SK-N-SH (cell line): ENCODE results near the gene ZSWIM3. TPM values are rescaled to one million over a fixed set of nuclear protein-coding genes. Genes with fewer than 3 reads are reported as not detected.
A peak's percentile ranks its signal among the peaks of the same experiment; 100 is the strongest.

Experiments used
- CTCF ChIA-PET: fragments of 300-600, 350-600 bp; formaldehyde crosslinking; extraction: SDS; loops from one replicate; lab custom pipeline; 2021; lab: Yijun Ruan, JAX
- POLR2A ChIA-PET: fragments of 350-600 bp; sonication (Branson Sonifier 250); formaldehyde crosslinking; extraction: SDS; loops from one replicate; lab custom pipeline; 2020; ENCODE audit warnings: antibody characterized with exemption, inconsistent platforms; lab: Yijun Ruan, JAX
- DNase-seq: peaks from one replicate; pipeline ENCODE4 v3.0.0; 2012
- H2AFZ ChIP-seq: fragments of 200-600 bp; sonication (generic); 2 replicates; pipeline ENCODE4 v1.8.1; 2016; ENCODE audit warnings: antibody characterized with exemption, mild to moderate bottlenecking, low read depth
- H3F3A ChIP-seq: fragments of 200-600 bp; sonication (generic); replicated peaks from 2 replicates; pipeline ENCODE3; 2016; ENCODE audit warnings: antibody characterized with exemption, mild to moderate bottlenecking; ENCODE audit not compliant: insufficient read depth
- H3K27ac ChIP-seq, 2 experiments: fragments of 200-500 bp in 1 of 2; fragments of 200-600 bp in 1 of 2; sonication (Bioruptor generic) in 1 of 2; sonication (generic), shearing (Covaris generic) in 1 of 2; 2 replicates each; pipeline versions ENCODE4 v1.5.1 to v1.6.1; 2014 to 2016; ENCODE audit warnings: low read depth in 2 of 2, inconsistent platforms in 1 of 2, low read length in 1 of 2, mild to moderate bottlenecking in 1 of 2, mixed read lengths in 1 of 2
- H3K27me3 ChIP-seq: fragments of 200-600 bp; sonication (generic), shearing (Covaris generic); 2 replicates; pipeline ENCODE4 v1.6.1; 2016; ENCODE audit warnings: mixed run types; ENCODE audit not compliant: insufficient read depth
- H3K36me3 ChIP-seq, 2 experiments: fragments of 200-500 bp in 1 of 2; fragments of 200-600 bp in 1 of 2; sonication (Bioruptor generic) in 1 of 2; sonication (generic) in 1 of 2; replicated peaks in 1 of 2; 2 replicates each; pipeline versions ENCODE3 to v1.5.1; 2014 to 2016; ENCODE audit warnings: low read length in 1 of 2, mild to moderate bottlenecking in 1 of 2; ENCODE audit not compliant: insufficient read depth in 2 of 2, control insufficient read depth in 1 of 2
- H3K4me1 ChIP-seq, 2 experiments: fragments of 200-500 bp in 1 of 2; fragments of 200-600 bp in 1 of 2; sonication (Bioruptor generic) in 1 of 2; sonication (generic), shearing (Covaris generic) in 1 of 2; 2 replicates each; pipeline versions ENCODE4 v1.5.1 to v1.6.1; 2014 to 2016; ENCODE audit warnings: low read depth in 1 of 2, low read length in 1 of 2, mixed run types in 1 of 2; ENCODE audit not compliant: insufficient read depth in 2 of 2, control insufficient read depth in 1 of 2
- H3K4me2 ChIP-seq: fragments of 200-600 bp; sonication (generic), shearing (Covaris generic); 2 replicates; pipeline ENCODE4 v1.6.1; 2017; ENCODE audit warnings: mixed run types
- H3K4me3 ChIP-seq, 2 experiments: fragments of 200-500 bp in 1 of 2; fragments of 200-600 bp in 1 of 2; sonication (Bioruptor generic) in 1 of 2; sonication (generic), shearing (Covaris generic) in 1 of 2; 2 replicates each; pipeline versions ENCODE4 v1.5.1 to v1.8.1; 2014 to 2016; ENCODE audit warnings: low read depth in 2 of 2, inconsistent platforms in 1 of 2, low read length in 1 of 2, mild to moderate bottlenecking in 1 of 2, mixed read lengths in 1 of 2, moderate library complexity in 1 of 2
- H3K79me2 ChIP-seq: fragments of 200-600 bp; sonication (generic); 2 replicates; pipeline ENCODE4 v1.8.1; 2017; ENCODE audit warnings: mild to moderate bottlenecking; ENCODE audit not compliant: insufficient read depth
- H3K9ac ChIP-seq: fragments of 200-600 bp; sonication (generic); 2 replicates; pipeline ENCODE4 v1.6.1; 2017; ENCODE audit warnings: mixed run types
- H3K9me2 ChIP-seq: fragments of 200-600 bp; sonication (generic); 2 replicates; pipeline ENCODE4 v1.6.1; 2017; ENCODE audit warnings: mixed run types
- H3K9me3 ChIP-seq: fragments of 200-600 bp; sonication (generic); 2 replicates; pipeline ENCODE4 v1.6.1; 2017; ENCODE audit warnings: mixed run types, mild to moderate bottlenecking, moderate library complexity
- H4K20me1 ChIP-seq: fragments of 200-600 bp; sonication (generic); 2 replicates; pipeline ENCODE4 v1.6.1; 2017; ENCODE audit warnings: mild to moderate bottlenecking, mixed run types; ENCODE audit not compliant: insufficient read depth
- CHD2 ChIP-seq: fragments of 150-350 bp; IDR thresholded peaks from 2 replicates; pipeline ENCODE4 v1.6.1; 2018; ENCODE audit warnings: low read length; ENCODE audit not compliant: partially characterized antibody
- ELF1 ChIP-seq: IDR thresholded peaks from 2 replicates; pipeline ENCODE4 v1.4.0; 2012
- EZH2phosphoT487 ChIP-seq: fragments of 200-600 bp; sonication (generic); IDR thresholded peaks from 2 replicates; pipeline ENCODE4 v1.6.1; 2017; ENCODE audit warnings: low read depth, mixed run types, mild to moderate bottlenecking, antibody characterized with exemption, moderate library complexity, borderline replicate concordance
- FOSL2 ChIP-seq: IDR thresholded peaks from 2 replicates; pipeline ENCODE4 v1.4.0; 2012; ENCODE audit warnings: low read depth, mild to moderate bottlenecking, moderate library complexity, borderline replicate concordance
- FOXM1 ChIP-seq: IDR thresholded peaks from 2 replicates; pipeline ENCODE4 v1.4.0; 2012; ENCODE audit warnings: low read depth, mild to moderate bottlenecking
- GABPA ChIP-seq: IDR thresholded peaks from 2 replicates; pipeline ENCODE4 v1.4.0; 2012; ENCODE audit warnings: low read depth, mild to moderate bottlenecking
- GATA2 ChIP-seq: sonication (generic); formaldehyde crosslinking; IDR thresholded peaks from 2 replicates; pipeline ENCODE4 v1.5.0; 2020; ENCODE audit warnings: mild to moderate bottlenecking, missing genetic modification reagents
- JUND ChIP-seq: IDR thresholded peaks from 2 replicates; pipeline ENCODE4 v1.4.0; 2012
- NFIC ChIP-seq: IDR thresholded peaks from 2 replicates; pipeline ENCODE4 v1.4.0; 2012; ENCODE audit warnings: borderline replicate concordance
- NRF1 ChIP-seq: IDR thresholded peaks from 2 replicates; pipeline ENCODE4 v1.6.1; 2012; ENCODE audit warnings: low read depth, mild to moderate bottlenecking, low read length
- POLR2AphosphoS5 ChIP-seq: IDR thresholded peaks from 2 replicates; pipeline ENCODE4 v1.6.1; 2012; ENCODE audit warnings: low read depth, low read length
- RFX5 ChIP-seq: IDR thresholded peaks from 2 replicates; pipeline ENCODE4 v1.6.1; 2012; ENCODE audit warnings: mild to moderate bottlenecking, improper control_type of control experiment, low read length
- RXRA ChIP-seq: IDR thresholded peaks from 2 replicates; pipeline ENCODE4 v1.4.0; 2012; ENCODE audit warnings: low read depth, mild to moderate bottlenecking, borderline replicate concordance
- SIN3A ChIP-seq: IDR thresholded peaks from 2 replicates; pipeline ENCODE4 v1.6.1; 2012; ENCODE audit warnings: low read depth, mild to moderate bottlenecking, low read length, moderate library complexity, borderline replicate concordance
- SMC3 ChIP-seq: IDR thresholded peaks from 2 replicates; pipeline ENCODE4 v1.6.1; 2012; ENCODE audit warnings: low read depth, low read length, improper control_type of control experiment
- TCF12 ChIP-seq: IDR thresholded peaks from 2 replicates; pipeline ENCODE4 v1.4.0; 2012
- WGBS: methylation state at CpG from one replicate; pipeline ENCODE4 v1.1.6; 2017; ENCODE audit warnings: low lambda C conversion rate; 5-methylcytosine and 5-hydroxymethylcytosine counted together
- polyA plus RNA-seq, 3 experiments: library from polyadenylated mRNA; depleted of rRNA; stranded (reverse); fragments of >200 nt; gene quantifications; 2 replicates each; pipeline ENCODE4 v1.2.3, GENCODE V29; 2012
- TF ChIP-seq, protein P1 (sequence below): fragments of 200-600 bp; sonication (generic); IDR thresholded peaks from 2 replicates; pipeline ENCODE4 v1.6.1; 2017; ENCODE audit warnings: antibody characterized with exemption, mild to moderate bottlenecking, moderate library complexity
- TF ChIP-seq, protein P2 (sequence below): IDR thresholded peaks from 2 replicates; pipeline ENCODE4 v1.4.0; 2012; ENCODE audit warnings: low read depth
- TF ChIP-seq, protein P3 (sequence below): fragments of 150-350 bp; IDR thresholded peaks from 2 replicates; pipeline ENCODE4 v1.6.1; 2017; ENCODE audit warnings: antibody characterized with exemption, low read length, low read depth, borderline replicate concordance

Gene ZSWIM3
- polyA plus RNA-seq, 1 of the 3 experiments (the other 2 are of a cell fraction) = 2.3 TPM

DNA sequence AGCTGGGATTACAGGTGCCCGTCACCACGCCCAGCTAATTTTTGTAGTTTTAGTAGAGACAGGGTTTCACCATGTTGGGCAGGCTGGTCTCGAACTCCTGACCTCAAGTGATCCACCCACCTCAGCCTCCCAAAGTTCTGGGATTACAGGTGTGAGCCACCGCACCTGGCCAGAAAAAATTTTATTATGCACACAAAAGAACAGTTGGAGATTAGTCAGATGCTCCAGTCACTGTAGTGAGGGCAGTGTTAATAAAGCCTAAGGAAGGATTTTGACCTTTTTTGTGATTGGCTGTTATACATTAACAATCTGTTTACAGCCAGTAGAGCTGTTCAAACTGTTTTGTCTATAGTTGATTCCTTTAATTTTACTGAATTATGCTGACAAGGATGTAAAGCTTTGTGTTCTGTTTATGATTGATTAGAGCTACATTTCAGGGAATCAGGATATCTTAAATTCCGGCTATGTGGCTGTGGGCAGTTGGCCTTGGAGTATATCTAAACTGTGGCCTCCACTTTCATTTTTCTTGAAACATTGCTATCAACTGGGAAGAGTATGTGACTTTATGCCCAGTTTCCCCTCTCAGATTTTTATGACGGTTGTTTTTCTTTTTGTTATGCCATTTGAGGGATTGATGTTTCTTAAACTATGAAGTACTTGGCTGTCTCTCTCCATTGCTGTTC, 9.9 kb downstream of the ZSWIM3 start:
- no peaks in the 10 kb centered on the region for H4K20me1 ChIP-seq
- peak overlapping the region; percentile 50 for H3K9ac ChIP-seq
- H3K9me3 ChIP-seq = no peaks in the 10 kb centered on the region
- H2AFZ ChIP-seq = no peak overlapping the region
- H3K9me2 ChIP-seq = no peaks in the 10 kb centered on the region
- H3F3A ChIP-seq = peaks cover 8% of the 10 kb centered on the region
- peaks cover 0 to 8% of the 10 kb centered on the region in 2 experiments; a peak in 1 of 4 replicates for H3K4me1 ChIP-seq
- H3K27me3 ChIP-seq = no peaks in the 10 kb centered on the region
- TF ChIP-seq RFX5 (no peak), GATA2 (CRISPR knock-in tag) (no peak), EZH2phosphoT487 (no peak), JUND (no peak)
- POLR2A ChIA-PET = interaction anchor here (0.6 kb wide), 1 partner anchor 696 kb away, joined by 3 read pairs; no protein-coding TSS in a partner anchor
- WGBS = 94% methylated on average over 6 of the region's 6 CpGs
- CTCF ChIA-PET = interaction anchor here (1.4 kb wide), 1 partner anchor 23 kb away, joined by 4 read pairs; no protein-coding TSS in a partner anchor
- no peaks in the 10 kb centered on the region for H3K79me2 ChIP-seq
- 0 out of 2 replicates have a peak overlapping the region, but pooled peaks have one; percentile 34 for H3K4me2 ChIP-seq
- peak overlapping the region in 1 of 2 experiments; percentile 83; a peak in 2 of 4 replicates for H3K27ac ChIP-seq
- no peak for DNase-seq
- H3K36me3 ChIP-seq = no peaks in the 10 kb centered on the region
- H3K4me3 ChIP-seq = no peak overlapping the region

DNA sequence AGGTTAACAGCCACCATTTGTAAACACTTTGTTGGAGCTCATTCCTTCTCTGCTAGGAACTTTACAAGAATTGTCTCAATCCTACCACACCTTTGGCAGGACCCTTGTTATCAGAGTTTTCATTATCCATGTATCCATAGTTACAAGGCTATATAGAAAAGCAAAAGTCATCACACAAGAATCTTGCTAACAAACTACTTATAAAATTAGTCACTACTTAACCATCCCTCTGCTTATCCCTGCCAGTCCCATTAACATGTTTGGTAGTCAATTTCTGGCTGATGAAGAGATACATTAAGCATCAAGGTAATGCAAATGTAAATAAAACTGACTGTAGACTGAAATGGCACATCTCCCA, 10.4 kb downstream of the ZSWIM3 start:
- no peak for DNase-seq
- H3K79me2 ChIP-seq = no peaks in the 10 kb centered on the region
- H3K4me1 ChIP-seq = peaks cover 0 to 8% of the 10 kb centered on the region in 2 experiments; a peak in 1 of 4 replicates
- peak overlapping the region; percentile 50 for H3K9ac ChIP-seq
- peak overlapping the region in 1 of 2 experiments; percentile 83; a peak in 2 of 4 replicates for H3K27ac ChIP-seq
- no peaks in the 10 kb centered on the region for H3K36me3 ChIP-seq
- TF ChIP-seq NRF1 (no peak), ELF1 (no peak), RFX5 (no peak), EZH2phosphoT487 (no peak), TCF12 (no peak)
- TF ChIP-seq, protein P1, sequence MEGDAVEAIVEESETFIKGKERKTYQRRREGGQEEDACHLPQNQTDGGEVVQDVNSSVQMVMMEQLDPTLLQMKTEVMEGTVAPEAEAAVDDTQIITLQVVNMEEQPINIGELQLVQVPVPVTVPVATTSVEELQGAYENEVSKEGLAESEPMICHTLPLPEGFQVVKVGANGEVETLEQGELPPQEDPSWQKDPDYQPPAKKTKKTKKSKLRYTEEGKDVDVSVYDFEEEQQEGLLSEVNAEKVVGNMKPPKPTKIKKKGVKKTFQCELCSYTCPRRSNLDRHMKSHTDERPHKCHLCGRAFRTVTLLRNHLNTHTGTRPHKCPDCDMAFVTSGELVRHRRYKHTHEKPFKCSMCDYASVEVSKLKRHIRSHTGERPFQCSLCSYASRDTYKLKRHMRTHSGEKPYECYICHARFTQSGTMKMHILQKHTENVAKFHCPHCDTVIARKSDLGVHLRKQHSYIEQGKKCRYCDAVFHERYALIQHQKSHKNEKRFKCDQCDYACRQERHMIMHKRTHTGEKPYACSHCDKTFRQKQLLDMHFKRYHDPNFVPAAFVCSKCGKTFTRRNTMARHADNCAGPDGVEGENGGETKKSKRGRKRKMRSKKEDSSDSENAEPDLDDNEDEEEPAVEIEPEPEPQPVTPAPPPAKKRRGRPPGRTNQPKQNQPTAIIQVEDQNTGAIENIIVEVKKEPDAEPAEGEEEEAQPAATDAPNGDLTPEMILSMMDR = no peak
- 0 out of 2 replicates have a peak overlapping the region, but pooled peaks have one; percentile 34 for H3K4me2 ChIP-seq
- ChIA-PET CTCF (interaction anchor here (1.2 kb wide), 1 partner anchor 119 kb away, joined by 3 read pairs; no protein-coding TSS in a partner anchor), POLR2A (no interaction called here)
- H3K27me3 ChIP-seq = no peaks in the 10 kb centered on the region
- H3K9me3 ChIP-seq = no peaks in the 10 kb centered on the region
- H3F3A ChIP-seq = peaks cover 8% of the 10 kb centered on the region
- H4K20me1 ChIP-seq = no peaks in the 10 kb centered on the region
- H2AFZ ChIP-seq = 0 out of 2 replicates have a peak overlapping the region, but pooled peaks have one; percentile 26
- no peak overlapping the region for H3K4me3 ChIP-seq
- no peaks in the 10 kb centered on the region for H3K9me2 ChIP-seq

DNA sequence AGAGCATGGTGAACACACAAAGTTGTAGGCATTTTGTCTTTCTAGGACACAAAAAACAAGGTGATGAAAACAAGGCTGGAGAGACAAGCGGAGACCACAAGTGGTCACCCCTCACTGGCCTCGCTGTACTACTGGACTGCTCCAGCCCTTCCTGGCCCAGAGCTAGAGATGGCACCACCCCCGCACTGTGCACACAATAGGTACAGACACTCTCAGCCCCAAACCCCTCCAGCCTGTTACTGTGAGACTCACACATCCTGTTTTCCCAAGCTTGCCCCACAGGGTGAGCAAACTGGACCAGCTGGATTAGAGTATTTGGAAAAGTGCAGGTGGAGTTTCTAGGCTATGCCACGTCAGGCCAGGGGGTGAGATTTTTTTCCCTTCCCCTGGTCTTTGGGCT, 15.2 kb downstream of the ZSWIM3 start:
- Histone ChIP-seq H3K79me2 (no peaks in the 10 kb centered on the region), H3K9me2 (no peaks in the 10 kb centered on the region), H3K4me3 (no peak overlapping the region), H3K27me3 (no peaks in the 10 kb centered on the region), H3K36me3 (no peaks in the 10 kb centered on the region), H3K9ac (no peak overlapping the region), H3K9me3 (no peaks in the 10 kb centered on the region), H4K20me1 (no peaks in the 10 kb centered on the region), H2AFZ (no peak overlapping the region), H3K4me1 (peaks cover 0 to 5% of the 10 kb centered on the region in 2 experiments; a peak in 1 of 4 replicates), H3K27ac (no peak overlapping the region), H3F3A (peaks cover 6% of the 10 kb centered on the region), H3K4me2 (no peak overlapping the region)
- ChIA-PET POLR2A (interaction anchor here (1.4 kb wide), 1 partner anchor 8 kb away, joined by 4 read pairs; the partner anchor contains the start of gene ZSWIM1), CTCF (interaction anchor here (1.0 kb wide), 2 partner anchors 8 to 64 kb away, joined by 3 to 4 read pairs; partner anchors contain the start of gene ZSWIM1)
- no peak for DNase-seq
- WGBS = 85% methylated on average over 4 of the region's 4 CpGs
- TF ChIP-seq FOXM1 = no peak
- no peak for TF ChIP-seq SMC3
- no peak for TF ChIP-seq NFIC
- TF ChIP-seq GATA2 (CRISPR knock-in tag) = no peak
- TF ChIP-seq EZH2phosphoT487 = no peak
- TF ChIP-seq CHD2 = no peak
- TF ChIP-seq POLR2AphosphoS5 = no peak
- TF ChIP-seq JUND = no peak
- TF ChIP-seq, protein P2, sequence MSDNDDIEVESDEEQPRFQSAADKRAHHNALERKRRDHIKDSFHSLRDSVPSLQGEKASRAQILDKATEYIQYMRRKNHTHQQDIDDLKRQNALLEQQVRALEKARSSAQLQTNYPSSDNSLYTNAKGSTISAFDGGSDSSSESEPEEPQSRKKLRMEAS = no peak
- no peak for TF ChIP-seq RXRA
- TF ChIP-seq GABPA = no peak
- TF ChIP-seq SIN3A = no peak
- TF ChIP-seq FOSL2 = no peak
- TF ChIP-seq, protein P3, sequence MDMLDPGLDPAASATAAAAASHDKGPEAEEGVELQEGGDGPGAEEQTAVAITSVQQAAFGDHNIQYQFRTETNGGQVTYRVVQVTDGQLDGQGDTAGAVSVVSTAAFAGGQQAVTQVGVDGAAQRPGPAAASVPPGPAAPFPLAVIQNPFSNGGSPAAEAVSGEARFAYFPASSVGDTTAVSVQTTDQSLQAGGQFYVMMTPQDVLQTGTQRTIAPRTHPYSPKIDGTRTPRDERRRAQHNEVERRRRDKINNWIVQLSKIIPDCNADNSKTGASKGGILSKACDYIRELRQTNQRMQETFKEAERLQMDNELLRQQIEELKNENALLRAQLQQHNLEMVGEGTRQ = no peak
